Vagina (tissue), 2 donors: ENCODE measurements around the gene SLC19A1. TPM values are rescaled to one million over a fixed set of nuclear protein-coding genes. Genes with fewer than 3 reads are reported as not detected.

Source experiments
- DNase-seq, 2 donors: peaks; one replicate each; pipeline ENCODE4 v3.0.0-alpha.2; 2017; ENCODE audit errors: extremely low spot score in 2 of 2
- H3K27ac ChIP-seq: fragments of 200-600 bp; sonication (generic); one replicate; pipeline ENCODE4 v1.5.1; 2019
- H3K27me3 ChIP-seq: fragments of 200-600 bp; sonication (generic); one replicate; pipeline ENCODE4 v1.5.1; 2019
- H3K36me3 ChIP-seq, 2 donors: fragments of 200-600 bp; sonication (generic); one replicate each; pipeline ENCODE4 v1.5.1; 2017 to 2019
- H3K4me1 ChIP-seq: fragments of 200-600 bp; sonication (generic); one replicate; pipeline ENCODE4 v1.5.1; 2019
- H3K4me3 ChIP-seq, 2 donors: fragments of 200-600 bp; sonication (generic); 1 replicate in 1 of 2; 2 replicates in 1 of 2; pipeline ENCODE4 v1.5.1; 2016 to 2019
- H3K9me3 ChIP-seq: fragments of 200-600 bp; sonication (generic); one replicate; pipeline ENCODE4 v1.5.1; 2019
- CTCF ChIP-seq, 3 experiments: fragments of 450-650 bp in 2 of 3; fragments of 200-600 bp in 1 of 3; sonication (generic) in 1 of 3; IDR thresholded peaks; one replicate each; pipeline ENCODE4 v1.5.1; 2017 to 2019; ENCODE audit warnings: antibody characterized with exemption in 3 of 3, mild to moderate bottlenecking in 2 of 3, moderate library complexity in 2 of 3
- POLR2A ChIP-seq, 2 donors: fragments of 450-650 bp; IDR thresholded peaks; one replicate each; pipeline ENCODE4 v1.6.1; 2017; ENCODE audit warnings: antibody characterized with exemption in 2 of 2, mild to moderate bottlenecking in 2 of 2, moderate library complexity in 2 of 2
- POLR2AphosphoS5 ChIP-seq, 2 donors: sonication (generic); formaldehyde crosslinking; IDR thresholded peaks; one replicate each; pipeline ENCODE4 v1.9.0; 2017; ENCODE audit warnings: antibody characterized with exemption in 2 of 2, mild to moderate bottlenecking in 2 of 2, low read depth in 1 of 2; ENCODE audit not compliant: insufficient read depth in 1 of 2
- intact Hi-C: fragments of 100-400 bp; cut with DNase I; formaldehyde crosslinking; loops from one replicate; pipeline ENCODE4 v1.15.1; 2023
- total RNA-seq: library from RNA; depleted of rRNA; stranded (reverse); fragments of >200 nt; gene quantifications from one replicate; pipeline ENCODE4 v1.2.3, GENCODE V29; 2016

SLC19A1 gene
- total RNA-seq, 1 donor from 2014 or later = 4.9 TPM

- H3K27me3 ChIP-seq = no peaks in the 10 kb centered on the region
- H3K9me3 ChIP-seq = no peaks in the 10 kb centered on the region
- no peak overlapping the region for H3K27ac ChIP-seq
- DNase-seq = no peak
- no peak for TF ChIP-seq POLR2A (IDR thresholded peaks at IDR 0.05)
- TF ChIP-seq POLR2AphosphoS5 (IDR thresholded peaks at IDR 0.05; ENCODE audit: insufficient read depth in 1 of 2, low read depth in 1 of 2) = no peak
- no peak for TF ChIP-seq CTCF (IDR thresholded peaks at IDR 0.05)
- no peaks in the 10 kb centered on the region for H3K4me1 ChIP-seq
- no peak overlapping the region for H3K4me3 ChIP-seq
- intact Hi-C loops = no loop called here
- peaks cover 0 to 19% of the 10 kb centered on the region in 2 donors for H3K36me3 ChIP-seq
Measured at GRCh38 chr21:45512626-45513002, 29.6 kb downstream of the SLC19A1 start.

GRCh38 chr21:45511661-45512431 is 30.4 kb downstream of the SLC19A1 start:
- H3K36me3 ChIP-seq = peaks cover 0 to 19% of the 10 kb centered on the region in 2 donors
- H3K27me3 ChIP-seq = no peaks in the 10 kb centered on the region
- H3K27ac ChIP-seq = no peak overlapping the region
- no peak for DNase-seq
- no peak overlapping the region for H3K4me3 ChIP-seq
- intact Hi-C loops = no loop called here
- H3K4me1 ChIP-seq = no peaks in the 10 kb centered on the region
- H3K9me3 ChIP-seq = no peaks in the 10 kb centered on the region
- TF ChIP-seq POLR2AphosphoS5 (IDR thresholded peaks at IDR 0.05; ENCODE audit: insufficient read depth in 1 of 2, low read depth in 1 of 2) (no peak), CTCF (IDR thresholded peaks at IDR 0.05) (no peak), POLR2A (IDR thresholded peaks at IDR 0.05) (no peak)

GRCh38 chr21:45511007-45511406 is 31.2 kb downstream of the SLC19A1 start:
- intact Hi-C loops = no loop called here
- TF ChIP-seq POLR2AphosphoS5 (IDR thresholded peaks at IDR 0.05; ENCODE audit: insufficient read depth in 1 of 2, low read depth in 1 of 2) (no peak), CTCF (IDR thresholded peaks at IDR 0.05) (no peak), POLR2A (IDR thresholded peaks at IDR 0.05) (no peak)
- Histone ChIP-seq H3K9me3 (no peaks in the 10 kb centered on the region), H3K4me1 (no peaks in the 10 kb centered on the region), H3K27me3 (no peaks in the 10 kb centered on the region), H3K4me3 (no peak overlapping the region), H3K36me3 (peaks cover 0 to 19% of the 10 kb centered on the region in 2 donors), H3K27ac (no peak overlapping the region)
- DNase-seq = no peak

GRCh38 chr21:45510466-45510955 is 31.7 kb downstream of the SLC19A1 start:
- no peak overlapping the region for H3K27ac ChIP-seq
- no peaks in the 10 kb centered on the region for H3K4me1 ChIP-seq
- H3K9me3 ChIP-seq = no peaks in the 10 kb centered on the region
- DNase-seq = no peak
- TF ChIP-seq POLR2AphosphoS5 (IDR thresholded peaks at IDR 0.05; ENCODE audit: insufficient read depth in 1 of 2, low read depth in 1 of 2) = no peak
- TF ChIP-seq POLR2A (IDR thresholded peaks at IDR 0.05) = no peak
- no peak for TF ChIP-seq CTCF (IDR thresholded peaks at IDR 0.05)
- peaks cover 0 to 19% of the 10 kb centered on the region in 2 donors for H3K36me3 ChIP-seq
- intact Hi-C loops = no loop called here
- no peak overlapping the region for H3K4me3 ChIP-seq
- H3K27me3 ChIP-seq = no peaks in the 10 kb centered on the region
